Right lobe of liver (tissue), 6 donors: Measurements from ENCODE around the gene CEP55. TPM values are rescaled to one million over a fixed set of nuclear protein-coding genes. Genes with fewer than 3 reads are reported as not detected.
A peak's percentile ranks its signal among the peaks of the same experiment; 100 is the strongest.

Source experiments
- ATAC-seq, 4 donors: fragments of 200-7000 bp; cut with Tn5 transposase; one replicate each; pipeline ENCODE4 v1.9.1; 2020; ENCODE audit warnings: mild to moderate bottlenecking in 4 of 4, moderate library complexity in 4 of 4
- DNase-seq, 3 donors: peaks; one replicate each; pipeline ENCODE4 v3.0.0-alpha.2; 2020
- H3K27ac ChIP-seq, 3 donors: fragments of 200-600 bp; one replicate each; pipeline ENCODE4 v1.8.0; 2022
- H3K27me3 ChIP-seq, 2 donors: fragments of 200-600 bp; one replicate each; pipeline ENCODE4 v1.8.0; 2022
- H3K36me3 ChIP-seq, 4 donors: fragments of 200-600 bp; sonication (generic) in 1 of 4; one replicate each; pipeline versions ENCODE4 v1.5.1 to v1.8.0; 2017 to 2022; ENCODE audit warnings: control low read depth in 1 of 4
- H3K4me1 ChIP-seq, 4 donors: fragments of 200-600 bp; sonication (generic) in 1 of 4; one replicate each; pipeline versions ENCODE4 v1.5.1 to v1.8.0; 2017 to 2022; ENCODE audit warnings: control low read depth in 1 of 4
- H3K4me3 ChIP-seq, 3 donors: fragments of 200-600 bp; one replicate each; pipeline ENCODE4 v1.8.0; 2022
- H3K9me3 ChIP-seq, 4 donors: fragments of 200-600 bp; sonication (generic) in 1 of 4; one replicate each; pipeline versions ENCODE4 v1.5.1 to v1.8.0; 2017 to 2022; ENCODE audit warnings: control low read depth in 1 of 4
- CTCF ChIP-seq, 4 donors: fragments of 200-600 bp in 3 of 4; fragments of 450-650 bp in 1 of 4; IDR thresholded peaks; one replicate each; pipeline versions ENCODE4 v1.5.1 to v1.8.0; 2016 to 2022; ENCODE audit warnings: antibody characterized with exemption in 4 of 4, mild to moderate bottlenecking in 2 of 4
- POLR2A ChIP-seq: fragments of 450-650 bp; IDR thresholded peaks from one replicate; pipeline ENCODE4 v1.6.1; 2017; ENCODE audit warnings: antibody characterized with exemption, mild to moderate bottlenecking
- WGBS: methylation state at CpG from one replicate; pipeline ENCODE4 v1.1.6; 2018; ENCODE audit warnings: low coverage, low lambda C conversion rate; ENCODE audit not compliant: insufficient coverage; ENCODE audit errors: missing lambda C conversion rate; 5-methylcytosine and 5-hydroxymethylcytosine counted together
- intact Hi-C, 2 donors: fragments of 100-400 bp; cut with DNase I; formaldehyde crosslinking; loops; one replicate each; pipeline versions ENCODE4 v1.11.2 to v1.14.1; 2022
- total RNA-seq, 6 experiments: library from RNA; depleted of rRNA in 2 of 6; stranded (reverse); fragments of >200 nt in 2 of 6; fragmentation: NEBNext Ultra II Directional in 3 of 6; extraction: Animal tissue kit (Norgen Biotek cat#: 25700) in 3 of 6; gene quantifications; one replicate each; pipeline versions ENCODE4 v1.1.0 to v1.2.4, GENCODE V29; 2016 to 2023
- donor health status: DM: no; HTN: yes; CAD: no.
- donor health status: DM: no; HTN: no; CAD: no.
- donor health status: DM: no; HTN: no; CAD: no.
- donor health status: DM: no; HTN: yes; CAD: no.
- donor health status: DM: no; HTN: yes; CAD: no.

Gene CEP55
- total RNA-seq, 6 experiments from 2014 or later = 0.16 to 0.56 (median 0.43) TPM; not detected in 1

DNA sequence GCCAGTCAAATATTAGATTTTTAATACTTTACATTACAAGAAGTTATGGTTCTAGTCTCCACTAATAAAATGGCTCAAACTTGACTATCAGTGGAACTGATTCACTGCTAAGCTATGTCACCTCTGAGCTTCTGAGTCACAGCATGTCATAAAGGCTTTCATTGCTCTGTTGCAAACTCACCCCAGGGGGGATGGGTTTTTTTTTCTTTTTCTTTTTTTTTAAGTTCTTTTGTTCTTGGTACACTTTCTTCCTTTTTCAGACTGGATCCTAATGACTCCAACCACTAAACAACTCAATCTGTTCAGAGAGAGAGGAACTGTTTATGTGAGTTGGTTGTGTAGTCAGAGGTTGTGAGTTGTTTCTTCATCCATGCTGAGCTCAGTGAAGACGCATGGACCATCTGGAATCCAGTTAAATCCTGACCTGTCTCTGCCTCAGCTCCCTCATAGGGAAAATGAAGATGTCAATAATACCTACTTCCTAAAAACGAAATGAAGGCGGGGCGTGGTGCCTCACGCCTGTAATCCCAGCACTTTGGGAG lies 25.2 kb upstream of the CEP55 start:
- H3K27ac ChIP-seq = peak overlapping the region in 1 of 3 donors; percentile 36
- no peaks in the 10 kb centered on the region for H3K9me3 ChIP-seq
- intact Hi-C loops = no loop called here
- TF ChIP-seq CTCF (IDR thresholded peaks at IDR 0.05) = no peak
- TF ChIP-seq POLR2A = no peak
- H3K27me3 ChIP-seq = no peaks in the 10 kb centered on the region
- peaks cover 0 to 4% (median 0%) of the 10 kb centered on the region in 4 donors for H3K4me1 ChIP-seq
- H3K36me3 ChIP-seq = no peaks in the 10 kb centered on the region
- WGBS = 85% methylated on average over 5 of the region's 5 CpGs
- ATAC-seq = peak in 1 of 4 donors; percentile 55
- H3K4me3 ChIP-seq = no peak overlapping the region
- no peak for DNase-seq

- TF ChIP-seq CTCF (IDR thresholded peaks at IDR 0.05) = no peak
- no peak for TF ChIP-seq POLR2A
- Histone ChIP-seq H3K36me3 (no peaks in the 10 kb centered on the region), H3K4me1 (no peaks in the 10 kb centered on the region), H3K27ac (no peak overlapping the region), H3K9me3 (no peaks in the 10 kb centered on the region), H3K4me3 (no peak overlapping the region), H3K27me3 (no peaks in the 10 kb centered on the region)
- ATAC-seq (no peak), DNase-seq (no peak)
- intact Hi-C loops = no loop called here
- WGBS = no CpG with 5 or more reads among the region's 2 CpGs
Measured at GRCh38 chr10:93473161-93473560, 23.3 kb upstream of the CEP55 start.

DNA sequence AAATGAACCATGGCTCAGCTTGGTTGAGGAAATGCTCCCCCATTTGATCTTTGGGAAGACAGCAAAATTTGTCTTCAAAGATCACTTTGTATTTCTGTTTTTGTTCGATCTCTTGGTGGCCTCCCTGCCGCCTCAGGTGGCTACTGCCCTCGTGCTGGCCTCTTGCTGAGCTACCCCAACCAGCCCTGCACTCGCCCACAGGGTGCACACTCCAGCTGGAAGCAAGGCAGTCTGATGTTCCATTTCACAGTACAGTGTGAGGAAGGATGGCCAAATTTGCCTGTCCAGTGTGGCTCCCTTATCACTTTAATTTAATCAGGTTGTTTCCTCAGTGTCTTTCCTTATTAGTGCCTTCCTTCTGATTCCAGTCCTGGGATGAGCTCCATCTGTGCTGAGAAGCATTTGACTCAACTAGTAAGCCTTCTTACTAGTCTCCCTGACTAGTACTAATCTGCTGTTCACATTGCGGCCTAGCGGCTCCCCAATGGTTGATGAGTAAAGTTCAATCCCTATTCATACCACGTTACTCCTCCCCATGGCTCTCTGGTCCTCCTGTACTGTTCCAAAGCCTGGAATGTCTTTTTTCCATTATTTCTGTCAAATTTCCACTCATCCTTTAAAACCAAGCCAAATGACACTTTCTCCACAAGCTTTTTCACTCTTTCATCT lies 22.5 kb upstream of the CEP55 start:
- intact Hi-C loops = no loop called here

GRCh38 chr10:93475227-93475626 lies 21.2 kb upstream of the CEP55 start:
- ATAC-seq = no peak

More for the DNA sequence above, 22.5 kb upstream of the CEP55 start:
- H3K36me3 ChIP-seq = no peaks in the 10 kb centered on the region
- H3K27me3 ChIP-seq = no peaks in the 10 kb centered on the region
- TF ChIP-seq CTCF (IDR thresholded peaks at IDR 0.05) = no peak
- TF ChIP-seq POLR2A = no peak
- no peak for DNase-seq
- H3K4me1 ChIP-seq = no peaks in the 10 kb centered on the region
- 78% methylated on average over 6 of the region's 7 CpGs for WGBS
- H3K9me3 ChIP-seq = no peaks in the 10 kb centered on the region
- ATAC-seq = no peak
- no peak overlapping the region for H3K27ac ChIP-seq
- no peak overlapping the region for H3K4me3 ChIP-seq

More at GRCh38 chr10:93475227-93475626, 21.2 kb upstream of the CEP55 start:
- 64% methylated on average over 2 of the region's 2 CpGs for WGBS
- no peak overlapping the region for H3K27ac ChIP-seq
- no peaks in the 10 kb centered on the region for H3K4me1 ChIP-seq
- H3K27me3 ChIP-seq = no peaks in the 10 kb centered on the region
- no peaks in the 10 kb centered on the region for H3K36me3 ChIP-seq
- no peaks in the 10 kb centered on the region for H3K9me3 ChIP-seq
- TF ChIP-seq CTCF (IDR thresholded peaks at IDR 0.05) (no peak), POLR2A (no peak)
- DNase-seq = no peak
- H3K4me3 ChIP-seq = no peak overlapping the region
- intact Hi-C loops = no loop called here
